ENCODE measurements around the gene AUH. TPM values are rescaled to one million over a fixed set of nuclear protein-coding genes. Genes with fewer than 3 reads are reported as not detected.

Gene AUH
- total and polyA plus RNA-seq, 9 of the 15 experiments (the other 6 are each of a cell fraction or from before 2014, with no cell fraction given) = 3.4 to 29.0 (median 10.1) TPM

GRCh38 chr9:91197232-91198181 lies 164.2 kb downstream of the AUH start (continued):
- TF ChIP-seq RERE (CRISPR knock-in tag; IDR thresholded peaks at IDR 0.05; ENCODE audit: borderline replicate concordance) (no peak), SMARCA4 (IDR thresholded peaks at IDR 0.05) (peak; percentile 81), NFATC3 (IDR thresholded peaks at IDR 0.05) (no peak), STAT5B (CRISPR knock-in tag; IDR thresholded peaks at IDR 0.05) (no peak), SOX6 (IDR thresholded peaks at IDR 0.05) (peak; percentile 72), EGR1 (conservative IDR thresholded peaks at IDR 0.05) (no peak), NCOR1 (IDR thresholded peaks at IDR 0.05) (peak; percentile 54), MCM2 (IDR thresholded peaks at IDR 0.05; ENCODE audit: low read depth) (no peak), TRIM24 (IDR thresholded peaks at IDR 0.05) (peak; percentile 68 to 79; a peak in 3 of 4 replicates), ZNF197 (CRISPR knock-in tag; IDR thresholded peaks at IDR 0.05; ENCODE audit: low read depth) (no peak)
- TF ChIP-seq, protein P1, sequence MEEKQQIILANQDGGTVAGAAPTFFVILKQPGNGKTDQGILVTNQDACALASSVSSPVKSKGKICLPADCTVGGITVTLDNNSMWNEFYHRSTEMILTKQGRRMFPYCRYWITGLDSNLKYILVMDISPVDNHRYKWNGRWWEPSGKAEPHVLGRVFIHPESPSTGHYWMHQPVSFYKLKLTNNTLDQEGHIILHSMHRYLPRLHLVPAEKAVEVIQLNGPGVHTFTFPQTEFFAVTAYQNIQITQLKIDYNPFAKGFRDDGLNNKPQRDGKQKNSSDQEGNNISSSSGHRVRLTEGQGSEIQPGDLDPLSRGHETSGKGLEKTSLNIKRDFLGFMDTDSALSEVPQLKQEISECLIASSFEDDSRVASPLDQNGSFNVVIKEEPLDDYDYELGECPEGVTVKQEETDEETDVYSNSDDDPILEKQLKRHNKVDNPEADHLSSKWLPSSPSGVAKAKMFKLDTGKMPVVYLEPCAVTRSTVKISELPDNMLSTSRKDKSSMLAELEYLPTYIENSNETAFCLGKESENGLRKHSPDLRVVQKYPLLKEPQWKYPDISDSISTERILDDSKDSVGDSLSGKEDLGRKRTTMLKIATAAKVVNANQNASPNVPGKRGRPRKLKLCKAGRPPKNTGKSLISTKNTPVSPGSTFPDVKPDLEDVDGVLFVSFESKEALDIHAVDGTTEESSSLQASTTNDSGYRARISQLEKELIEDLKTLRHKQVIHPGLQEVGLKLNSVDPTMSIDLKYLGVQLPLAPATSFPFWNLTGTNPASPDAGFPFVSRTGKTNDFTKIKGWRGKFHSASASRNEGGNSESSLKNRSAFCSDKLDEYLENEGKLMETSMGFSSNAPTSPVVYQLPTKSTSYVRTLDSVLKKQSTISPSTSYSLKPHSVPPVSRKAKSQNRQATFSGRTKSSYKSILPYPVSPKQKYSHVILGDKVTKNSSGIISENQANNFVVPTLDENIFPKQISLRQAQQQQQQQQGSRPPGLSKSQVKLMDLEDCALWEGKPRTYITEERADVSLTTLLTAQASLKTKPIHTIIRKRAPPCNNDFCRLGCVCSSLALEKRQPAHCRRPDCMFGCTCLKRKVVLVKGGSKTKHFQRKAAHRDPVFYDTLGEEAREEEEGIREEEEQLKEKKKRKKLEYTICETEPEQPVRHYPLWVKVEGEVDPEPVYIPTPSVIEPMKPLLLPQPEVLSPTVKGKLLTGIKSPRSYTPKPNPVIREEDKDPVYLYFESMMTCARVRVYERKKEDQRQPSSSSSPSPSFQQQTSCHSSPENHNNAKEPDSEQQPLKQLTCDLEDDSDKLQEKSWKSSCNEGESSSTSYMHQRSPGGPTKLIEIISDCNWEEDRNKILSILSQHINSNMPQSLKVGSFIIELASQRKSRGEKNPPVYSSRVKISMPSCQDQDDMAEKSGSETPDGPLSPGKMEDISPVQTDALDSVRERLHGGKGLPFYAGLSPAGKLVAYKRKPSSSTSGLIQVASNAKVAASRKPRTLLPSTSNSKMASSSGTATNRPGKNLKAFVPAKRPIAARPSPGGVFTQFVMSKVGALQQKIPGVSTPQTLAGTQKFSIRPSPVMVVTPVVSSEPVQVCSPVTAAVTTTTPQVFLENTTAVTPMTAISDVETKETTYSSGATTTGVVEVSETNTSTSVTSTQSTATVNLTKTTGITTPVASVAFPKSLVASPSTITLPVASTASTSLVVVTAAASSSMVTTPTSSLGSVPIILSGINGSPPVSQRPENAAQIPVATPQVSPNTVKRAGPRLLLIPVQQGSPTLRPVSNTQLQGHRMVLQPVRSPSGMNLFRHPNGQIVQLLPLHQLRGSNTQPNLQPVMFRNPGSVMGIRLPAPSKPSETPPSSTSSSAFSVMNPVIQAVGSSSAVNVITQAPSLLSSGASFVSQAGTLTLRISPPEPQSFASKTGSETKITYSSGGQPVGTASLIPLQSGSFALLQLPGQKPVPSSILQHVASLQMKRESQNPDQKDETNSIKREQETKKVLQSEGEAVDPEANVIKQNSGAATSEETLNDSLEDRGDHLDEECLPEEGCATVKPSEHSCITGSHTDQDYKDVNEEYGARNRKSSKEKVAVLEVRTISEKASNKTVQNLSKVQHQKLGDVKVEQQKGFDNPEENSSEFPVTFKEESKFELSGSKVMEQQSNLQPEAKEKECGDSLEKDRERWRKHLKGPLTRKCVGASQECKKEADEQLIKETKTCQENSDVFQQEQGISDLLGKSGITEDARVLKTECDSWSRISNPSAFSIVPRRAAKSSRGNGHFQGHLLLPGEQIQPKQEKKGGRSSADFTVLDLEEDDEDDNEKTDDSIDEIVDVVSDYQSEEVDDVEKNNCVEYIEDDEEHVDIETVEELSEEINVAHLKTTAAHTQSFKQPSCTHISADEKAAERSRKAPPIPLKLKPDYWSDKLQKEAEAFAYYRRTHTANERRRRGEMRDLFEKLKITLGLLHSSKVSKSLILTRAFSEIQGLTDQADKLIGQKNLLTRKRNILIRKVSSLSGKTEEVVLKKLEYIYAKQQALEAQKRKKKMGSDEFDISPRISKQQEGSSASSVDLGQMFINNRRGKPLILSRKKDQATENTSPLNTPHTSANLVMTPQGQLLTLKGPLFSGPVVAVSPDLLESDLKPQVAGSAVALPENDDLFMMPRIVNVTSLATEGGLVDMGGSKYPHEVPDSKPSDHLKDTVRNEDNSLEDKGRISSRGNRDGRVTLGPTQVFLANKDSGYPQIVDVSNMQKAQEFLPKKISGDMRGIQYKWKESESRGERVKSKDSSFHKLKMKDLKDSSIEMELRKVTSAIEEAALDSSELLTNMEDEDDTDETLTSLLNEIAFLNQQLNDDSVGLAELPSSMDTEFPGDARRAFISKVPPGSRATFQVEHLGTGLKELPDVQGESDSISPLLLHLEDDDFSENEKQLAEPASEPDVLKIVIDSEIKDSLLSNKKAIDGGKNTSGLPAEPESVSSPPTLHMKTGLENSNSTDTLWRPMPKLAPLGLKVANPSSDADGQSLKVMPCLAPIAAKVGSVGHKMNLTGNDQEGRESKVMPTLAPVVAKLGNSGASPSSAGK (IDR thresholded peaks at IDR 0.05) = peak; percentile 91

Data from K562 (cell line).